Skeletal muscle satellite cell (primary cell): Measurements from ENCODE around the gene NSMF.

Experiments used
- H3K27me3 ChIP-seq: 2 replicates; pipeline ENCODE4 v1.7.0; 2013; ENCODE audit warnings: low read length; ENCODE audit not compliant: control insufficient read depth, insufficient read depth
- H3K36me3 ChIP-seq: 2 replicates; pipeline ENCODE4 v1.7.0; 2013; ENCODE audit warnings: mild to moderate bottlenecking, control low read depth, low read length; ENCODE audit not compliant: insufficient read depth
- H3K4me1 ChIP-seq: 2 replicates; pipeline ENCODE4 v1.7.0; 2013; ENCODE audit warnings: low read length; ENCODE audit not compliant: control insufficient read depth, insufficient read depth
- H3K4me2 ChIP-seq: 2 replicates; pipeline ENCODE4 v1.7.0; 2013; ENCODE audit warnings: mild to moderate bottlenecking, low read length
- H3K4me3 ChIP-seq: 2 replicates; pipeline ENCODE4 v1.7.0; 2013; ENCODE audit warnings: low read length
- H3K9ac ChIP-seq: 2 replicates; pipeline ENCODE4 v1.7.0; 2013; ENCODE audit warnings: mild to moderate bottlenecking, low read depth, low read length, moderate library complexity
- H3K9me3 ChIP-seq: replicated peaks from 2 replicates; pipeline ENCODE4 v1.7.0; 2013; ENCODE audit warnings: mild to moderate bottlenecking, control low read depth, low read length

NSMF gene

GRCh38 chr9:137446851-137447471 lies 12.2 kb downstream of the NSMF start:
- peaks cover 11% of the 10 kb centered on the region for H3K4me1 ChIP-seq
- H3K27me3 ChIP-seq, result peaks cover 4% of the 10 kb centered on the region
- H3K4me3 ChIP-seq, result no peak overlapping the region
- no peak overlapping the region for H3K9ac ChIP-seq
- H3K4me2 ChIP-seq, result no peak overlapping the region
- H3K9me3 ChIP-seq, result no peaks in the 10 kb centered on the region
- H3K36me3 ChIP-seq, result peaks cover 24% of the 10 kb centered on the region

- peaks cover 11% of the 10 kb centered on the region for H3K4me1 ChIP-seq
- H3K9ac ChIP-seq, result no peak overlapping the region
- peaks cover 5% of the 10 kb centered on the region for H3K27me3 ChIP-seq
- H3K9me3 ChIP-seq, result no peaks in the 10 kb centered on the region
- no peak overlapping the region for H3K4me2 ChIP-seq
- peaks cover 24% of the 10 kb centered on the region for H3K36me3 ChIP-seq
- no peak overlapping the region for H3K4me3 ChIP-seq
Measured at GRCh38 chr9:137445930-137446431, 13.2 kb downstream of the NSMF start.

GRCh38 chr9:137445275-137445807 lies 13.8 kb downstream of the NSMF start:
- no peaks in the 10 kb centered on the region for H3K9me3 ChIP-seq
- H3K9ac ChIP-seq, result no peak overlapping the region
- peak overlapping the region; percentile 16 for H3K4me2 ChIP-seq
- peaks cover 24% of the 10 kb centered on the region for H3K36me3 ChIP-seq
- H3K27me3 ChIP-seq, result peaks cover 5% of the 10 kb centered on the region
- peaks cover 11% of the 10 kb centered on the region for H3K4me1 ChIP-seq
- no peak overlapping the region for H3K4me3 ChIP-seq

GRCh38 chr9:137444106-137444790 lies 14.9 kb downstream of the NSMF start:
- Histone ChIP-seq H3K4me1 (peaks cover 11% of the 10 kb centered on the region), H3K9ac (no peak overlapping the region), H3K27me3 (peaks cover 7% of the 10 kb centered on the region), H3K36me3 (peaks cover 14% of the 10 kb centered on the region), H3K4me3 (no peak overlapping the region), H3K4me2 (no peak overlapping the region), H3K9me3 (no peaks in the 10 kb centered on the region)

DNA sequence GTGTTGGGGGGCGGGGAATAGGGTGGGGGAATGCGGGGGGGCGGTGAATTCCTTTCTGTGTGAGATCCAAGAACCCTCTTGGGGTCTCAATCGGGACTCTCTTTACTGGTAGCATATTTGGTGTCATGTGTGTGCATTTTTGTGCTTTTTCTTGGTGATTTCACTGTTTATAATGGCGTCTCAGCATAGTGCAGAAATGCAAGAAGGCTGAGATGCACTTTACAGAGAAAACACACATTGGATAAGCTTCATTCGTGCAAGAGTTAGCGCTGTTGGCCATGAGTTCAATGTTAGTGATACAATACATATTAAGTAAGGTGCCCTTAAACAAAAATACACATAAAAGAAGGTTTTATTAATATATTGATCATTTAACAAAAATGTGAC lies 17.2 kb downstream of the NSMF start:
- Histone ChIP-seq H3K9me3 (no peaks in the 10 kb centered on the region), H3K36me3 (no peaks in the 10 kb centered on the region), H3K27me3 (peaks cover 14% of the 10 kb centered on the region), H3K4me1 (peaks cover 11% of the 10 kb centered on the region), H3K4me2 (no peak overlapping the region), H3K4me3 (no peak overlapping the region), H3K9ac (no peak overlapping the region)

- Histone ChIP-seq H3K4me2 (peak within 1 kb of the TSS; percentile 33), H3K27me3 (peaks cover 14% of the 10 kb centered on the region), H3K9ac (no peak within 1 kb of the TSS), H3K4me3 (peak within 1 kb of the TSS; percentile 42), H3K4me1 (peaks cover 13% of the 10 kb centered on the region), H3K36me3 (no peaks in the 10 kb centered on the region), H3K9me3 (no peaks in the 10 kb centered on the region)
Measured at GRCh38 chr9:137441289-137441934, 17.7 kb downstream of the NSMF start, which contains the start of gene ENTPD8. Gene ENTPD8 (minus strand): TSS chr9:137441357. CDS start chr9:137438285, 3,072 bp downstream.

DNA sequence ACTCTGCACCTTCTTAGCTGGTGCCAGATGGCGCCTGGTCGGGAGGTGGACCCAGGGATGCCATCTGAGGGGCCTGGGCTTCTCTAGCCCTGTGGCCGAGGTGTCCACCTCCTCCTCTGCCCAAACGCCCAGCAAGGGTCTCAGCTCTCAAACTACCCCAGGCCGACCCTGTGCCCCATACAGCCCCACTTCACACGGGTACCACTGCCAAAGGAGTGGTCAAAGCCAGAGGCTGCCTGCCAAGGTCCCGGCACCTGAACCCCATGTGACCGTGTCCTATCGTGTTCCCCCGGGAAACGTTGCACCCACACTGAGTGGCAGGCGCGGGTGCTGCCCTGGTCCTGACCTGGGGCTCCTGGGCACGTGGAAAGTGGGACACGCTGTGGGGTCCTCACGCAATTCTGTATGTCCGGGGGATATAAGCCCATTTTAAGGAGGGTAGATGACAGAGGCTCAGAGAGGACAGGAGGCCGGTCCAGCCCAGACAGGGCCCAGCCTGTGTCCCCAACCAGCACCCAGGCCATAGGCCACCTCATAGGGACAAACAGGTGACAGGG lies 19.9 kb downstream of the NSMF start:
- no peak overlapping the region for H3K9ac ChIP-seq
- no peaks in the 10 kb centered on the region for H3K9me3 ChIP-seq
- H3K27me3 ChIP-seq, result peaks cover 14% of the 10 kb centered on the region
- H3K36me3 ChIP-seq, result no peaks in the 10 kb centered on the region
- no peak overlapping the region for H3K4me2 ChIP-seq
- H3K4me3 ChIP-seq, result no peak overlapping the region
- H3K4me1 ChIP-seq, result peaks cover 10% of the 10 kb centered on the region

DNA sequence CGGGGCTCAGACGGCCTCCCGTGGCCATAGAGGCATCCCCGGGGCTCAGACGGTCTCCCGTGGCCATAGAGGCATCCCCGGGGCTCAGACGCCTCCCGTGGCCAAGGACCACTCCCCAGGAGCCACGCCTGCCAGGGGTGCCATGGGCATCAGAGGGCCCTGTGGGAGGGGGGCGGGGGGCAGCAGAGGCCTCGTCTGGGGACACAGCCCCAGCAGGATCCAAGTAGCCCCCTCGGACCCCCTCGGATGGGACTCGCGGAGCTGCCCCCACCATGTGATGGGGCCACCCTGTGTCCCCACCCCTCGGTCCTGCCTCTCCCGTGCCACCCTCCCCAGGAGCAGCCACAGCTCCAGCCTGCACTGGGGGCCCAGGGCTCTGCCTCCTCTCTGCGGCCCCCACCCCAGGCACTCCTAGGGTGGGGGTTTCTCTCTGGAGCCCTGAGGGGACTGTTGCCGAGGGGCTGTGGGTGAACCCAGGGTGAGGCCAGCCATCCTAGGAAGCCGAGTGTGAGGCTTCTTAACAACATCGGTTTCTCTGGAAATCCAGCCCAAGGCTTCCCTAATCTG lies 20.5 kb downstream of the NSMF start:
- Histone ChIP-seq H3K4me1 (peaks cover 10% of the 10 kb centered on the region), H3K36me3 (no peaks in the 10 kb centered on the region), H3K9ac (no peak overlapping the region), H3K4me2 (no peak overlapping the region), H3K9me3 (no peaks in the 10 kb centered on the region), H3K4me3 (no peak overlapping the region), H3K27me3 (peaks cover 14% of the 10 kb centered on the region)

DNA sequence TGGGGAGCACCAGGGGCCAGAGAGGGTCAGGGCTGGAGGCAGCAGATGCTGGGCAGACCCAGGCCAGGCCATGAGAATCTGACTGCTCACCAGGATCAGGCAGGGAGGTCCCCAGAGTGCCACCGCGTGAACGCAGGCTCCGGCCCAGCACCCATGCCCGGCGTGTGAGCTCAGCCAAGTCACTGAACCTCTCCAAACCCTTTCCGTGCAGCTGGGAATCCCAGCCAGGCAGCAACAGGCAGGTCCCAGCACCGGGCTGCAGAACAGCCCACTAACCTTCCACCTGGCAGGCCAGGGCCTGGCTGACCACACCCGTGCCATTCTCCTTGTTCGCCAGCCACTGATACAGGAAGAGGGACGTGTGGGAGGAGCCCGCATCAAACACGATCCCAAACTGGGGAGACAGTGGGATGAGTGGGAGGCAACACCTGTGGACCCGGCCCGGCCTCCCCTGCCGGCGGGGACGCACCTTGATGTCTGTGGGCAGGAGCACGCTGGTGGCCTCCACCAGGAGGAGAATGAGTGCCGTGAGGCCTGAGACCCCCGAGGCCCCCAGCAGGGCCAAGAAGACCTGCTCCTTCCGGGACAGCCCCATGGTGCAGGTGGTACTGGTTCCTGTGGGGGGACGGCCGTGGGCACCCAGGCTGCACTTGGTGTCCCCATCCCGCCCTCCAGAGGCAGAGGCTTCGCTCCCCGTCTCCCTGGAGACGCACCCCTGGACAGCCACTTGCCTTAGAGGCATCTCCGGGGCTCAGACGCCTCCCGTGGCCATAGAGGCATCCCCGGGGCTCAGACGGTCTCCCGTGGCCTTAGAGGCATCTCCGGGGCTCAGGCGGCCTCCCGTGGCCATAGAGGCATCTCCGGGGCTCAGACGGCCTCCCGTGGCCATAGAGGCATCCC lies 21.2 kb downstream of the NSMF start:
- no peaks in the 10 kb centered on the region for H3K36me3 ChIP-seq
- H3K9ac ChIP-seq, result no peak overlapping the region
- peaks cover 10% of the 10 kb centered on the region for H3K4me1 ChIP-seq
- peaks cover 14% of the 10 kb centered on the region for H3K27me3 ChIP-seq
- H3K4me3 ChIP-seq, result no peak overlapping the region
- H3K9me3 ChIP-seq, result no peaks in the 10 kb centered on the region
- no peak overlapping the region for H3K4me2 ChIP-seq

- no peak overlapping the region for H3K9ac ChIP-seq
- H3K36me3 ChIP-seq, result no peaks in the 10 kb centered on the region
- H3K4me2 ChIP-seq, result no peak overlapping the region
- H3K27me3 ChIP-seq, result peaks cover 10% of the 10 kb centered on the region
- H3K4me3 ChIP-seq, result no peak overlapping the region
- H3K9me3 ChIP-seq, result no peaks in the 10 kb centered on the region
- H3K4me1 ChIP-seq, result peaks cover 10% of the 10 kb centered on the region
Measured at GRCh38 chr9:137436761-137437600, 22.2 kb downstream of the NSMF start.
